H9 (cell line): ENCODE measurements around the gene ATP2B2. TPM values are rescaled to one million over a fixed set of nuclear protein-coding genes. Genes with fewer than 3 reads are reported as not detected.

Source experiments
- DNase-seq: peaks from one replicate; pipeline ENCODE4 v3.0.0-alpha.2; 2017
- H2AFZ ChIP-seq: one replicate; pipeline ENCODE4 v1.6.1; 2013; ENCODE audit warnings: mild to moderate bottlenecking, low read length, control low read depth, moderate library complexity
- H2AK5ac ChIP-seq: 2 replicates; pipeline ENCODE4 v1.6.1; 2013; ENCODE audit warnings: low read length, control low read depth, mixed read lengths; ENCODE audit not compliant: insufficient read length
- H2BK120ac ChIP-seq: one replicate; pipeline ENCODE4 v1.6.1; 2013; ENCODE audit warnings: low read depth, mild to moderate bottlenecking, low read length, control low read depth, inconsistent platforms; ENCODE audit not compliant: poor library complexity, severe bottlenecking
- H2BK12ac ChIP-seq: 2 replicates; pipeline ENCODE4 v1.6.1; 2013; ENCODE audit warnings: low read length, control low read depth, mixed read lengths, low read depth; ENCODE audit not compliant: insufficient read length
- H2BK15ac ChIP-seq: 2 replicates; pipeline ENCODE4 v1.6.1; 2013; ENCODE audit warnings: low read depth, low read length, control low read depth
- H2BK20ac ChIP-seq: one replicate; pipeline ENCODE4 v1.6.1; 2013; ENCODE audit warnings: low read depth, mild to moderate bottlenecking, low read length, control low read depth, inconsistent platforms; ENCODE audit not compliant: poor library complexity, severe bottlenecking
- H2BK5ac ChIP-seq: 2 replicates; pipeline ENCODE4 v1.6.1; 2013; ENCODE audit warnings: low read length, control low read depth, mixed read lengths; ENCODE audit not compliant: insufficient read length
- H3K14ac ChIP-seq: 2 replicates; pipeline ENCODE4 v1.6.1; 2013; ENCODE audit warnings: low read length, control low read depth; ENCODE audit not compliant: insufficient read depth
- H3K18ac ChIP-seq: 2 replicates; pipeline ENCODE4 v1.6.1; 2013; ENCODE audit warnings: low read depth, mild to moderate bottlenecking, mixed read lengths, low read length, control low read depth; ENCODE audit not compliant: insufficient read length
- H3K23ac ChIP-seq: 2 replicates; pipeline ENCODE4 v1.6.1; 2013; ENCODE audit warnings: low read length, control low read depth, mixed read lengths, low read depth; ENCODE audit not compliant: insufficient read length
- H3K23me2 ChIP-seq: 2 replicates; pipeline ENCODE4 v1.6.1; 2013; ENCODE audit warnings: low read depth, mild to moderate bottlenecking, mixed read lengths, low read length, control low read depth; ENCODE audit not compliant: insufficient read length, poor library complexity, severe bottlenecking
- H3K27ac ChIP-seq: 2 replicates; pipeline ENCODE4 v1.5.1; 2013; ENCODE audit warnings: low read length, control low read depth, mixed read lengths, low read depth; ENCODE audit not compliant: insufficient read length
- H3K27me3 ChIP-seq: 2 replicates; pipeline ENCODE4 v1.6.1; 2013; ENCODE audit warnings: low read length, control low read depth, inconsistent platforms; ENCODE audit not compliant: insufficient read depth
- H3K4ac ChIP-seq: 2 replicates; pipeline ENCODE4 v1.6.1; 2013; ENCODE audit warnings: low read depth, mild to moderate bottlenecking, control low read depth, inconsistent platforms, low read length, moderate library complexity
- H3K4me1 ChIP-seq: 2 replicates; pipeline ENCODE4 v1.6.1; 2013; ENCODE audit warnings: low read length, control low read depth, inconsistent platforms; ENCODE audit not compliant: insufficient read depth
- H3K4me2 ChIP-seq: 2 replicates; pipeline ENCODE4 v1.6.1; 2013; ENCODE audit warnings: low read length, control low read depth, mixed read lengths; ENCODE audit not compliant: insufficient read length, insufficient read depth
- H3K56ac ChIP-seq: 2 replicates; pipeline ENCODE4 v1.6.1; 2013; ENCODE audit warnings: low read depth, mild to moderate bottlenecking, mixed read lengths, low read length, control low read depth; ENCODE audit not compliant: insufficient read length
- H3K79me1 ChIP-seq: 2 replicates; pipeline ENCODE4 v1.6.1; 2013; ENCODE audit warnings: low read depth, mild to moderate bottlenecking, moderate library complexity, low read length, control low read depth, inconsistent platforms; ENCODE audit not compliant: insufficient read depth, poor library complexity, severe bottlenecking
- H3K79me2 ChIP-seq: 2 replicates; pipeline ENCODE4 v1.6.1; 2013; ENCODE audit warnings: low read length, control low read depth, inconsistent platforms; ENCODE audit not compliant: insufficient read depth
- H3K9ac ChIP-seq: 2 replicates; pipeline ENCODE4 v1.6.1; 2013; ENCODE audit warnings: low read length, control low read depth, mixed read lengths; ENCODE audit not compliant: insufficient read length; ENCODE audit errors: extremely low read depth
- H3K9me3 ChIP-seq: one replicate; pipeline ENCODE4 v1.6.1; 2013; ENCODE audit warnings: low read depth, low read length, inconsistent platforms; ENCODE audit not compliant: control insufficient read depth
- H3T11ph ChIP-seq: one replicate; pipeline ENCODE4 v1.6.1; 2013; ENCODE audit warnings: mild to moderate bottlenecking, low read length, control low read depth, inconsistent platforms
- H4K20me1 ChIP-seq: one replicate; pipeline ENCODE4 v1.6.1; 2013; ENCODE audit not compliant: control insufficient read depth, insufficient read length, insufficient read depth
- H4K5ac ChIP-seq: 2 replicates; pipeline ENCODE4 v1.6.1; 2013; ENCODE audit warnings: low read depth, mild to moderate bottlenecking, mixed read lengths, low read length, control low read depth; ENCODE audit not compliant: insufficient read length
- H4K8ac ChIP-seq: replicated peaks from 2 replicates; pipeline ENCODE4 v1.6.1; 2013; ENCODE audit warnings: low read length, control low read depth, mixed read lengths, low read depth; ENCODE audit not compliant: insufficient read length
- H4K91ac ChIP-seq: 2 replicates; pipeline ENCODE4 v1.6.1; 2013; ENCODE audit warnings: low read depth, mild to moderate bottlenecking, moderate library complexity, mixed read lengths, low read length, control low read depth; ENCODE audit not compliant: insufficient read length
- H3K27ac Mint-ChIP-seq, 3 experiments: 2 replicates in 2 of 3; 3 replicates in 1 of 3; pipeline ENCODE4 v1.8.0; 2020 to 2021; ENCODE audit warnings: mixed read lengths in 3 of 3, mild to moderate bottlenecking in 1 of 3, moderate library complexity in 1 of 3
- H3K27me3 Mint-ChIP-seq: 2 replicates; pipeline ENCODE4 v1.8.0; 2021; ENCODE audit warnings: low read depth, mild to moderate bottlenecking, moderate library complexity, mixed read lengths
- H3K36me3 Mint-ChIP-seq, 3 experiments: 2 replicates in 2 of 3; 3 replicates in 1 of 3; pipeline ENCODE4 v1.8.0; 2020 to 2021; ENCODE audit warnings: low read depth in 3 of 3, mixed read lengths in 3 of 3; ENCODE audit not compliant: insufficient read depth in 1 of 3
- H3K4me1 Mint-ChIP-seq, 2 experiments: 2 replicates each; pipeline ENCODE4 v1.8.0; 2020; ENCODE audit warnings: mixed read lengths in 2 of 2
- H3K4me3 Mint-ChIP-seq, 2 experiments: 2 replicates in 1 of 2; 3 replicates in 1 of 2; pipeline ENCODE4 v1.8.0; 2020 to 2021; ENCODE audit warnings: mild to moderate bottlenecking in 2 of 2, mixed read lengths in 2 of 2, moderate library complexity in 1 of 2
- H3K9me3 Mint-ChIP-seq, 2 experiments: 2 replicates in 1 of 2; 3 replicates in 1 of 2; pipeline ENCODE4 v1.8.0; 2020; ENCODE audit warnings: mild to moderate bottlenecking in 2 of 2, mixed read lengths in 2 of 2, moderate library complexity in 1 of 2
- CTCF ChIP-seq: fragments of 200-600 bp; sonication (generic); conservative IDR thresholded peaks from 3 replicates; pipeline ENCODE4 v1.8.0; 2021; ENCODE audit warnings: antibody characterized with exemption, mild to moderate bottlenecking
- WGBS: extraction: QIAGEN DNeasy Blood & Tissue Kit; methylation state at CpG from one replicate; pipeline ENCODE4 v1.1.7; 2013; ENCODE audit warnings: missing lambda C conversion rate, low lambda C conversion rate, mixed read lengths; ENCODE audit not compliant: insufficient read length; ENCODE audit errors: extremely low coverage; 5-methylcytosine and 5-hydroxymethylcytosine counted together
- total RNA-seq: library from RNA; stranded (reverse); gene quantifications from 2 replicates; pipeline ENCODE4 v1.2.1, GENCODE V29; 2021

ATP2B2 gene
- total RNA-seq, 1 experiment from 2014 or later = 0.33 TPM

- H3K9ac ChIP-seq = no peak overlapping the region
- TF ChIP-seq CTCF = no peak
- H2AK5ac ChIP-seq = no peak overlapping the region
- Mint-ChIP-seq H3K4me3 (no peak overlapping the region), H3K4me1 (0 out of 4 replicates have a peak, but pooled peaks cover 0 to 2% of the 10 kb centered on the region in 2 experiments), H3K27ac (no peak overlapping the region), H3K9me3 (no peaks in the 10 kb centered on the region), H3K36me3 (no peaks in the 10 kb centered on the region), H3K27me3 (peaks cover 24% of the 10 kb centered on the region)
- no peaks in the 10 kb centered on the region for H3K4me1 ChIP-seq
- H2AFZ ChIP-seq = no peak overlapping the region
- H4K8ac ChIP-seq = no peak overlapping the region
- no peak overlapping the region for H2BK12ac ChIP-seq
- no peak overlapping the region for H4K5ac ChIP-seq
- no peaks in the 10 kb centered on the region for H4K20me1 ChIP-seq
- no peak overlapping the region for H2BK120ac ChIP-seq
- no CpG with 5 or more reads among the region's 7 CpGs for WGBS
- no peak overlapping the region for H2BK15ac ChIP-seq
- H3K23ac ChIP-seq = no peak overlapping the region
- H3T11ph ChIP-seq = no peak overlapping the region
- no peak overlapping the region for H2BK5ac ChIP-seq
- H3K4me2 ChIP-seq = no peak overlapping the region
- H4K91ac ChIP-seq = no peak overlapping the region
- H3K9me3 ChIP-seq = no peaks in the 10 kb centered on the region
- H3K56ac ChIP-seq = no peak overlapping the region
- no peak overlapping the region for H3K18ac ChIP-seq
- H3K23me2 ChIP-seq = no peaks in the 10 kb centered on the region
- no peak for DNase-seq
- no peak overlapping the region for H2BK20ac ChIP-seq
- H3K79me2 ChIP-seq = no peaks in the 10 kb centered on the region
- no peak overlapping the region for H3K27ac ChIP-seq
- no peaks in the 10 kb centered on the region for H3K79me1 ChIP-seq
- H3K4ac ChIP-seq = no peak overlapping the region
- H3K14ac ChIP-seq = no peak overlapping the region
- H3K27me3 ChIP-seq = no peaks in the 10 kb centered on the region
These were observed 51.8 kb downstream of the ATP2B2 start for GRCh38 chr3:10453431-10454163.
